ENCODE measurements around the gene PPIL6. TPM values are rescaled to one million over a fixed set of nuclear protein-coding genes. Genes with fewer than 3 reads are reported as not detected.
"Not testable (repeated sequence)": the region's sequence is repeated elsewhere in the genome, so short reads cannot be mapped to it uniquely, and the experiment has no call there.

Gene PPIL6
- total RNA-seq, 1 experiment from 2014 or later: 0.62 TPM

GRCh38 chr6:109370792-109371191 is 69.6 kb downstream of the PPIL6 start:
- H4K20me1 ChIP-seq (ENCODE audit: low read length): no peaks in the 10 kb centered on the region; the same call in 1 of the 2 replicates
- no peaks in the 10 kb centered on the region for H3K27me3 ChIP-seq (ENCODE audit: low read length)
- H3K79me2 ChIP-seq (ENCODE audit: low read length): peaks cover 25% of the 10 kb centered on the region
- BruUV-seq (replicated peaks): no TSS peak
- intact Hi-C loops (cut with micrococcal nuclease): no loop called here
- H3F3A ChIP-seq (ENCODE audit: low read length, unreplicated experiment): no peaks in the 10 kb centered on the region
- no peaks in the 10 kb centered on the region for H3K9me2 ChIP-seq (replicated peaks; ENCODE audit: low read length)
- no peak overlapping the region for H3K4me2 ChIP-seq (ENCODE audit: low read length)
- ATAC-seq: no peak
- no peaks in the 10 kb centered on the region for H3K9me3 ChIP-seq (ENCODE audit: low read length)
- H3K4me3 ChIP-seq (ENCODE audit: low read length): no peak overlapping the region
- DNase-seq: no peak
- ChIA-PET CTCF (no interaction called here), POLR2A (ENCODE audit: unreplicated experiment) (interaction anchor here (0.6 kb wide), 1 partner anchor 361 kb away, joined by 3 read pairs; no protein-coding TSS in a partner anchor)
- H3K36me3 ChIP-seq (ENCODE audit: low read depth, low read length): peaks cover 78% of the 10 kb centered on the region
- H3K4me1 ChIP-seq (ENCODE audit: insufficient read depth, low read length): no peaks in the 10 kb centered on the region
- H2AFZ ChIP-seq (ENCODE audit: low read length): no peak overlapping the region
- H3K9ac ChIP-seq (ENCODE audit: low read length): no peak overlapping the region
- no peak overlapping the region for H3K27ac ChIP-seq (ENCODE audit: low read length)
- TF ChIP-seq EZH2 (IDR thresholded peaks at IDR 0.05; ENCODE audit: low read length, unreplicated experiment) (no peak), CTCF (conservative IDR thresholded peaks at IDR 0.05; ENCODE audit: low read depth, low read length) (no peak), EZH2phosphoT487 (IDR thresholded peaks at IDR 0.05; ENCODE audit: borderline replicate concordance, low read length) (no peak)

- Histone ChIP-seq H3K9me3 (ENCODE audit: low read length) (no peaks in the 10 kb centered on the region), H2AFZ (ENCODE audit: low read length) (no peak overlapping the region), H3K4me2 (ENCODE audit: low read length) (no peak overlapping the region), H4K20me1 (ENCODE audit: low read length) (no peaks in the 10 kb centered on the region; the same call in 1 of the 2 replicates), H3K4me1 (ENCODE audit: insufficient read depth, low read length) (no peaks in the 10 kb centered on the region), H3K9ac (ENCODE audit: low read length) (no peak overlapping the region), H3K27ac (ENCODE audit: low read length) (no peak overlapping the region), H3K4me3 (ENCODE audit: low read length) (no peak overlapping the region), H3K36me3 (ENCODE audit: low read depth, low read length) (peaks cover 74% of the 10 kb centered on the region), H3F3A (ENCODE audit: low read length, unreplicated experiment) (no peaks in the 10 kb centered on the region), H3K79me2 (ENCODE audit: low read length) (peaks cover 21% of the 10 kb centered on the region), H3K9me2 (replicated peaks; ENCODE audit: low read length) (no peaks in the 10 kb centered on the region), H3K27me3 (ENCODE audit: low read length) (no peaks in the 10 kb centered on the region)
- ChIA-PET POLR2A (ENCODE audit: unreplicated experiment) (no interaction called here), CTCF (no interaction called here)
- DNase-seq (no peak), ATAC-seq (no peak)
- TF ChIP-seq CTCF (conservative IDR thresholded peaks at IDR 0.05; ENCODE audit: low read depth, low read length): no peak
- intact Hi-C loops (cut with micrococcal nuclease): no loop called here
- no TSS peak for BruUV-seq (replicated peaks)
Observed at GRCh38 chr6:109370336-109370735, 70.1 kb downstream of the PPIL6 start.

- Histone ChIP-seq H3K9ac (ENCODE audit: low read length) (no peak overlapping the region), H3K27me3 (ENCODE audit: low read length) (no peaks in the 10 kb centered on the region), H3K4me3 (ENCODE audit: low read length) (no peak overlapping the region), H4K20me1 (ENCODE audit: low read length) (no peaks in the 10 kb centered on the region; the same call in 1 of the 2 replicates), H3K9me3 (ENCODE audit: low read length) (no peaks in the 10 kb centered on the region), H3K79me2 (ENCODE audit: low read length) (peaks cover 14% of the 10 kb centered on the region), H3F3A (ENCODE audit: low read length, unreplicated experiment) (no peaks in the 10 kb centered on the region), H3K4me1 (ENCODE audit: insufficient read depth, low read length) (no peaks in the 10 kb centered on the region), H3K4me2 (ENCODE audit: low read length) (no peak overlapping the region), H3K9me2 (replicated peaks; ENCODE audit: low read length) (no peaks in the 10 kb centered on the region), H3K27ac (ENCODE audit: low read length) (no peak overlapping the region), H3K36me3 (ENCODE audit: low read depth, low read length) (peaks cover 69% of the 10 kb centered on the region), H2AFZ (ENCODE audit: low read length) (no peak overlapping the region)
- DNase-seq (no peak), ATAC-seq (no peak)
- TF ChIP-seq CTCF (conservative IDR thresholded peaks at IDR 0.05; ENCODE audit: low read depth, low read length) (no peak), EZH2phosphoT487 (IDR thresholded peaks at IDR 0.05; ENCODE audit: borderline replicate concordance, low read length) (no peak), EZH2 (IDR thresholded peaks at IDR 0.05; ENCODE audit: low read length, unreplicated experiment) (no peak)
- intact Hi-C loops (cut with micrococcal nuclease): no loop called here
- BruUV-seq (replicated peaks): no TSS peak
- ChIA-PET POLR2A (ENCODE audit: unreplicated experiment) (no interaction called here), CTCF (no interaction called here)
Observed at GRCh38 chr6:109369728-109370127, 70.7 kb downstream of the PPIL6 start.

- CTCF ChIA-PET; BruUV-seq (replicated peaks); H3K27me3 ChIP-seq (ENCODE audit: low read length); ATAC-seq; intact Hi-C loops (cut with micrococcal nuclease); H3K4me3 ChIP-seq (ENCODE audit: low read length); H3F3A ChIP-seq (ENCODE audit: low read length, unreplicated experiment); DNase-seq; H3K4me1 ChIP-seq (ENCODE audit: insufficient read depth, low read length); POLR2A ChIA-PET (ENCODE audit: unreplicated experiment); H2AFZ ChIP-seq (ENCODE audit: low read length); H3K79me2 ChIP-seq (ENCODE audit: low read length); H3K9ac ChIP-seq (ENCODE audit: low read length); H3K4me2 ChIP-seq (ENCODE audit: low read length); H3K27ac ChIP-seq (ENCODE audit: low read length); H3K9me3 ChIP-seq (ENCODE audit: low read length); H4K20me1 ChIP-seq (ENCODE audit: low read length); H3K9me2 ChIP-seq (replicated peaks; ENCODE audit: low read length): not testable (repeated sequence)
- H3K36me3 ChIP-seq (ENCODE audit: low read depth, low read length): peaks cover 47% of the 10 kb centered on the region
Observed at GRCh38 chr6:109364382-109365078, 75.9 kb downstream of the PPIL6 start.
